ENCODE results near the gene USP4. TPM values are rescaled to one million over a fixed set of nuclear protein-coding genes. Genes with fewer than 3 reads are reported as not detected.
"Not testable (repeated sequence)": the region's sequence is repeated elsewhere in the genome, so short reads cannot be mapped to it uniquely, and the experiment has no call there.

USP4 gene
- total RNA-seq, 1 donor from 2014 or later: 55.0 TPM

- TF ChIP-seq CTCF (IDR thresholded peaks at IDR 0.05; ENCODE audit: unreplicated experiment): no peak
- Mint-ChIP-seq H3K9me3 (ENCODE audit: unreplicated experiment) (no peaks in the 10 kb centered on the region), H3K36me3 (ENCODE audit: low read depth, unreplicated experiment) (no peaks in the 10 kb centered on the region), H3K4me3 (ENCODE audit: unreplicated experiment) (no peak overlapping the region), H3K4me1 (ENCODE audit: unreplicated experiment) (peaks cover 32% of the 10 kb centered on the region), H3K27me3 (ENCODE audit: unreplicated experiment) (peaks cover 3% of the 10 kb centered on the region), H3K27ac (ENCODE audit: unreplicated experiment) (peak overlapping the region; percentile 68)
- DNase-seq (ENCODE audit: low spot score): no peak
Measured at GRCh38 chr3:49341996-49342395, 2.1 kb upstream of the USP4 start.

DNA sequence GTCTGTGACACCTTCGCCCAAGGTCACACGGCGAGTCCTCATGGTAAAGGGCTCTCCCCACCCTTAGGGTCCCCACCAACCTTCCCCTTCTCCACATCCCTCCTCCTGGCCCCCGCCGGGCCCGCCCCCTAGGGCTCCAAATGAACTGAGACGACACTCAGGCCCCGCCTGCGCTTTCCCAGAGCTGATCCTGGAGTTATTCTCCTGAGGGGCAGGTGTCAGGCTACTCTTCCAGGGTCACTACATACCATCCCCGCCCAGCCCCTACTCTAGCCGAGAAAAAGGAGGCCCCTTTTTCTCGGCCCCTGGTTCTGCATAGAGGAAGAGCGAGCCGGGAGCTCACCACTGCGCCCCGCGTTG is 292 bp downstream of the USP4 start:
- Mint-ChIP-seq H3K27ac (ENCODE audit: unreplicated experiment) (peak overlapping the region; percentile 93), H3K27me3 (ENCODE audit: unreplicated experiment) (peaks cover 5% of the 10 kb centered on the region), H3K4me1 (ENCODE audit: unreplicated experiment) (peaks cover 26% of the 10 kb centered on the region), H3K9me3 (ENCODE audit: unreplicated experiment) (no peaks in the 10 kb centered on the region), H3K36me3 (ENCODE audit: low read depth, unreplicated experiment) (peaks cover 10% of the 10 kb centered on the region), H3K4me3 (ENCODE audit: unreplicated experiment) (peak overlapping the region; percentile 85)
- DNase-seq (ENCODE audit: low spot score): peak; percentile 52
- no peak for TF ChIP-seq CTCF (IDR thresholded peaks at IDR 0.05; ENCODE audit: unreplicated experiment)

GRCh38 chr3:49333916-49334633 is 5.8 kb downstream of the USP4 start:
- Mint-ChIP-seq H3K4me3 (ENCODE audit: unreplicated experiment) (no peak overlapping the region), H3K9me3 (ENCODE audit: unreplicated experiment) (no peaks in the 10 kb centered on the region), H3K4me1 (ENCODE audit: unreplicated experiment) (peaks cover 4% of the 10 kb centered on the region), H3K27ac (ENCODE audit: unreplicated experiment) (no peak overlapping the region), H3K27me3 (ENCODE audit: unreplicated experiment) (peaks cover 2% of the 10 kb centered on the region), H3K36me3 (ENCODE audit: low read depth, unreplicated experiment) (peaks cover 25% of the 10 kb centered on the region)
- no peak for TF ChIP-seq CTCF (IDR thresholded peaks at IDR 0.05; ENCODE audit: unreplicated experiment)
- no peak for DNase-seq (ENCODE audit: low spot score)

DNA sequence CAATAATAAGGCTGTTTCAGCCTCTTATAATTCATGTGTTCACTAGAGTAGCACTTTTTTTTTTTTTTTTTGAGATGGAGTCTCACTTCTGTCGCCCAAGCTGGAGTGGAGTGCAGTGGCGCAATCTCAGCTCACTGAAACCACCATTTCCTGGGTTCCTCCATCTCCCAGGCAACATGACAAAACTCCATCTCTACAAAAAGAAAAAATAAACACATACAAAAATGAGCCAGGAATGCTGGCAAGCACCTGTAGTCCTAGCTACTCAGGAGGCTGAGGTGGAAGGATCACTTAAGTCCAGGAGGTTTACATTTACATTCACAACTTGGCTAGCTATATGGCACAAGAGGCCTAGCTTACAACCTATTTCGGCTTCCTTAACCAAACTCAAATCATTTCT is 6.8 kb downstream of the USP4 start:
- Mint-ChIP-seq H3K27me3 (ENCODE audit: unreplicated experiment) (peaks cover 2% of the 10 kb centered on the region), H3K27ac (ENCODE audit: unreplicated experiment) (no peak overlapping the region), H3K36me3 (ENCODE audit: low read depth, unreplicated experiment) (peaks cover 29% of the 10 kb centered on the region), H3K4me1 (ENCODE audit: unreplicated experiment) (peaks cover 2% of the 10 kb centered on the region), H3K9me3 (ENCODE audit: unreplicated experiment) (no peaks in the 10 kb centered on the region), H3K4me3 (ENCODE audit: unreplicated experiment) (no peak overlapping the region)
- DNase-seq (ENCODE audit: low spot score): no peak
- TF ChIP-seq CTCF (IDR thresholded peaks at IDR 0.05; ENCODE audit: unreplicated experiment): no peak

DNA sequence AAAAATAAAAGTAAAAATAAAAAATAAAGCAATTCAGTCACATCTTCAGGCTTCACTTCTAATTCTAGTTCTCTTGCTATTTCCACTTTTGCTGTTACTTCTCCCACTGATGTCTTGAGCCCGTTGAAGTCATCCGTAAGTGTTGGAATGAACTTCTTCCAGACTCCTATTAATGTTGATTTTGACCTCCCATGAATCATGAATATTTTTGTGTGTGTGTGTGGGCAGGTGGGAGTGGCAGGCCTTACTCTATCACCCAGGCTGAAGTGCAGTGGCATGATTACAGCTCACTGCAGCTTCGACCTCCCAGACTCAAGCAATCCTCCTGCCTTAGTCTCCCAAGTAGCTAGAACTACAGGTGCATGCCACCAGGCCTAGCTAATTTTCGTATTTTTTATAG is 10.7 kb downstream of the USP4 start:
- H3K36me3 Mint-ChIP-seq (ENCODE audit: low read depth, unreplicated experiment): peaks cover 30% of the 10 kb centered on the region
- H3K4me1 Mint-ChIP-seq (ENCODE audit: unreplicated experiment): no peaks in the 10 kb centered on the region
- H3K27ac Mint-ChIP-seq (ENCODE audit: unreplicated experiment): no peak overlapping the region
- no peak overlapping the region for H3K4me3 Mint-ChIP-seq (ENCODE audit: unreplicated experiment)
- DNase-seq (ENCODE audit: low spot score): no peak
- no peaks in the 10 kb centered on the region for H3K27me3 Mint-ChIP-seq (ENCODE audit: unreplicated experiment)
- H3K9me3 Mint-ChIP-seq (ENCODE audit: unreplicated experiment): no peaks in the 10 kb centered on the region
- TF ChIP-seq CTCF (IDR thresholded peaks at IDR 0.05; ENCODE audit: unreplicated experiment): no peak

DNA sequence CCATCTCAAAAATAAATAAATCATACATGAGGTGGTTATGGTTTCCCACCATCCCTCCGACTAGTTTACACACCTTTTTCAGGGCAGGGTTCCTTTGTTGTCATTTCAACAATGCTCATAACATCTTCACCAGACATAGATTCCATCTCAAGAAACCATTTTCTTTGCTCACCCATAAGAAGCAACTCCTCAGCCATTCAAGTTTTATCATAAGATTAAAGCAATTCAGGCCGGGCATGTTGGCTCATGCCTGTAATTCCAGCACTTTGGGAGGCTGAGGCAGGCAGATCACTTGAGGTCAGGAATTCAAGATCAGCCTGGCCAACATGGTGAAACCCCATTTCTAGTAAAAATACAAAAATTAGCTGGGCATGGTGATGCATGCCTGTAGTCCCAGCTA is 11.5 kb downstream of the USP4 start:
- H3K4me1 Mint-ChIP-seq (ENCODE audit: unreplicated experiment); H3K27ac Mint-ChIP-seq (ENCODE audit: unreplicated experiment); DNase-seq (ENCODE audit: low spot score); H3K9me3 Mint-ChIP-seq (ENCODE audit: unreplicated experiment); H3K27me3 Mint-ChIP-seq (ENCODE audit: unreplicated experiment); H3K4me3 Mint-ChIP-seq (ENCODE audit: unreplicated experiment): not testable (repeated sequence)
- H3K36me3 Mint-ChIP-seq (ENCODE audit: low read depth, unreplicated experiment): peaks cover 31% of the 10 kb centered on the region
